ENCODE results near the gene BBC3. TPM values are rescaled to one million over a fixed set of nuclear protein-coding genes. Genes with fewer than 3 reads are reported as not detected.

The BBC3 gene
- polyA plus RNA-seq, 2 of the 4 experiments (the other 2 are of a cell fraction): 6.0 to 8.9 TPM

- no peaks in the 10 kb centered on the region for H3K9me3 ChIP-seq
- H3K4me2 ChIP-seq: peak overlapping the region; percentile 89
- TF ChIP-seq TP53 (CRISPR knock-in tag; IDR thresholded peaks at IDR 0.05) (peak; percentile 79; the same call in 1 of the 2 replicates), HOXB13 (CRISPR knock-in tag; IDR thresholded peaks at IDR 0.05; ENCODE audit: low read depth) (no peak), JUN (IDR thresholded peaks at IDR 0.05) (0 out of 5 replicates have a peak, but pooled peaks of 1 of the 2 experiments have one; percentile 23)
- ATAC-seq (peak in 1 of 2 experiments; percentile 7; a peak in 3 of 6 replicates), FAIRE-seq (no peak), DNase-seq (ENCODE audit: low read depth in 1 of 2, low spot score in 1 of 2) (no peak)
- H3K4me3 ChIP-seq: peak overlapping the region; percentile 59
- 33% methylated on average over 55 of the region's 82 CpGs for WGBS (ENCODE audit: missing lambda C conversion rate)
- ChIA-PET POLR2A (interaction anchor here (0.7 to 3.4 kb wide), 10 partner anchors 9 to 209 kb away, joined by 3 to 77 read pairs (median 7); partner anchors contain the start of genes CCDC9, DHX34 and KPTN), CTCF (interaction anchor here (0.6 to 12.3 kb wide), 18 partner anchors 8 to 161 kb away, joined by 3 to 160 read pairs (median 6); partner anchors contain the start of gene DHX34)
- peaks cover 15% of the 10 kb centered on the region for H3K4me1 ChIP-seq
- H3K27ac ChIP-seq: peak overlapping the region; percentile 34 to 90; a peak in 5 of 6 replicates
Measured at GRCh38 chr19:47274891-47275761, 44.1 kb upstream of the BBC3 start.

GRCh38 chr19:47274071-47274890 lies 43.3 kb upstream of the BBC3 start, which contains the start of gene INAFM1:
INAFM1 (plus strand) TSS chr19:47274885; CDS start chr19:47274920, 35 bp downstream.
- DNase-seq (ENCODE audit: low read depth in 1 of 2, low spot score in 1 of 2) (peak; percentile 92 to 98), ATAC-seq (peak; percentile 53 to 85), FAIRE-seq (no peak)
- peak within 1 kb of the TSS; percentile 89 for H3K4me2 ChIP-seq
- 2% methylated on average over 32 of the region's 72 CpGs for WGBS (ENCODE audit: missing lambda C conversion rate)
- ChIA-PET CTCF (interaction anchor here (0.6 to 12.3 kb wide), 14 partner anchors 7 to 162 kb away, joined by 3 to 160 read pairs (median 8); partner anchors contain the start of genes CCDC9 and DHX34), POLR2A (interaction anchor here (0.5 to 3.4 kb wide), 15 partner anchors 9 to 209 kb away, joined by 3 to 77 read pairs (median 6); partner anchors contain the start of genes CCDC9, DHX34 and KPTN)
- peak within 1 kb of the TSS; percentile 59 for H3K4me3 ChIP-seq
- peak within 1 kb of the TSS; percentile 80 to 90 for H3K27ac ChIP-seq
- H3K4me1 ChIP-seq: peaks cover 15% of the 10 kb centered on the region
- H3K9me3 ChIP-seq: no peaks in the 10 kb centered on the region
- TF ChIP-seq MYC (IDR thresholded peaks at IDR 0.05; ENCODE audit: borderline replicate concordance, low read length): no peak
- no peak for TF ChIP-seq ZC3H11A (IDR thresholded peaks at IDR 0.05)
- TF ChIP-seq CTCF (IDR thresholded peaks at IDR 0.05): no peak
- TF ChIP-seq EHF (CRISPR knock-in tag; IDR thresholded peaks at IDR 0.05): no peak
- TF ChIP-seq JUN (IDR thresholded peaks at IDR 0.05): 0 out of 5 replicates have a peak, but pooled peaks of 1 of the 2 experiments have one; percentile 22
- TF ChIP-seq POLR2AphosphoS2 (conservative IDR thresholded peaks at IDR 0.05; ENCODE audit: low read length): 0 out of 2 replicates have a peak, but pooled peaks have one; percentile 43
- TF ChIP-seq RAD21 (conservative IDR thresholded peaks at IDR 0.05 in 1 of 2, IDR thresholded peaks at IDR 0.05 in 1 of 2): no peak
- no peak; the same call in none of the 2 replicates for TF ChIP-seq PBX3 (IDR thresholded peaks at IDR 0.05)
- peak; percentile 82 for TF ChIP-seq CHD2 (IDR thresholded peaks at IDR 0.05; ENCODE audit: low read length, partially characterized antibody)
- peak; percentile 12; the same call in 1 of the 2 replicates for TF ChIP-seq POLR2A (IDR thresholded peaks at IDR 0.05; ENCODE audit: low read length)
- peak; percentile 17; the same call in 1 of the 2 replicates for TF ChIP-seq HOXA7 (CRISPR knock-in tag; IDR thresholded peaks at IDR 0.05)
- no peak for TF ChIP-seq HMGXB4 (CRISPR knock-in tag; IDR thresholded peaks at IDR 0.05; ENCODE audit: borderline replicate concordance)
- peak; percentile 85; the same call in 1 of the 2 replicates for TF ChIP-seq TFCP2L1 (CRISPR knock-in tag; IDR thresholded peaks at IDR 0.05)
- 0 out of 2 replicates have a peak, but pooled peaks have one; percentile 6 for TF ChIP-seq TP53 (CRISPR knock-in tag; IDR thresholded peaks at IDR 0.05)
- TF ChIP-seq REST (IDR thresholded peaks at IDR 0.05): peak; percentile 75
- no peak for TF ChIP-seq HEYL (CRISPR knock-in tag; IDR thresholded peaks at IDR 0.05)
- TF ChIP-seq GATA3 (IDR thresholded peaks at IDR 0.05; ENCODE audit: borderline replicate concordance): peak; percentile 8; the same call in 1 of the 2 replicates
- TF ChIP-seq BCL3 (IDR thresholded peaks at IDR 0.05): 0 out of 3 replicates have a peak, but pooled peaks have one; percentile 33
- TF ChIP-seq FOXS1 (CRISPR knock-in tag; IDR thresholded peaks at IDR 0.05): no peak
- no peak for TF ChIP-seq MAX (IDR thresholded peaks at IDR 0.05)

Measured in A549 (cell line).